ENCODE results near the gene PPP1R18.
"Not testable (repeated sequence)": the region's sequence is repeated elsewhere in the genome, so short reads cannot be mapped to it uniquely, and the experiment has no call there.

PPP1R18 gene, protein sequence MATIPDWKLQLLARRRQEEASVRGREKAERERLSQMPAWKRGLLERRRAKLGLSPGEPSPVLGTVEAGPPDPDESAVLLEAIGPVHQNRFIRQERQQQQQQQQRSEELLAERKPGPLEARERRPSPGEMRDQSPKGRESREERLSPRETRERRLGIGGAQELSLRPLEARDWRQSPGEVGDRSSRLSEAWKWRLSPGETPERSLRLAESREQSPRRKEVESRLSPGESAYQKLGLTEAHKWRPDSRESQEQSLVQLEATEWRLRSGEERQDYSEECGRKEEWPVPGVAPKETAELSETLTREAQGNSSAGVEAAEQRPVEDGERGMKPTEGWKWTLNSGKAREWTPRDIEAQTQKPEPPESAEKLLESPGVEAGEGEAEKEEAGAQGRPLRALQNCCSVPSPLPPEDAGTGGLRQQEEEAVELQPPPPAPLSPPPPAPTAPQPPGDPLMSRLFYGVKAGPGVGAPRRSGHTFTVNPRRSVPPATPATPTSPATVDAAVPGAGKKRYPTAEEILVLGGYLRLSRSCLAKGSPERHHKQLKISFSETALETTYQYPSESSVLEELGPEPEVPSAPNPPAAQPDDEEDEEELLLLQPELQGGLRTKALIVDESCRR

DNA sequence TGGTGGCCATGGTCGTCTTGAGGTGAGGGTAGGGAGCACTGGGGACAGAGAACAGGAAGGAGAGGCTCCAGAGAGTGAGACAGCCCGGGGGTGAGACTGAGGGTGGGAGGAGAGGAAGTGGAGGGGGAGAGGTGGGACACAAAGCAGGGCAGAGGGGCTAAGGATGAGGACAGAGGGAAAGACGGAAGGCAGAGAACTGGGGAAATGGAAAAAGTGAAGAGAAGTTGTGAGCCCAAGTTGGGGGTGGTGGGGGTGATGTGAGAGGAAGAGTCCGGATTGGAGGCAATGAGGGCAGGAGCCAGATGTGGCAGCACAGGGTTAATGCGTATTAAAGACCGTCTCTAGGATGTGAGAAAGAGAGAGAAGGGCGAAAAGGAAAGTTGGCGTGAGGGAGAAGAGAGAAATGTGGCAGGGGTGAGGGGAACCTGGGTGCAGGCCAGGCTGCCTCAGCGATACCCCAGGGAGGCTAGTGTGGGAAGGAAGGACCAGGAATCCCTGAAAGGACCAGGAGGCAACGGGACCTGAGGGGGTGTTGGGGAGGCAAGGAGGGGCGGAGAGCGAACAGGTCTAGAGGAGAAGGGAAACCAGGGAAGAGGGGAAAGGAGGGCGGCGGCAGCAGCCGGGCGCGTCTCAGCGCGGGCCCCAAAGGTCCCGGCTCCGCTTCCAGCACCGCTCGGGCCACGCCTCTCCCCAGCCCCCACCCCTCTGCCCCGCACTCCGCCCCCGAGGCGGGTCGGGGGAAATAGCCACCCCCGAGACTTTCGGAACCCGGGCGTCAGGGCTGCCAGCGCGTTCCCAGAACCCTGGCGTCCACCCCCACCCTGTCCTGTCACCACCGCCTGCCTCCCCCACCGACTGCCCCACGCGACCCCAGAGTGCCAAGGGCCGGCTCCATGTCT lies at the start of gene PPP1R18:
Gene PPP1R18, minus strand, starts transcription at position 637 of the 899 bp plus-strand sequence. Its CDS starts 627 bp downstream, at position 10.
- H3K4me3 ChIP-seq (ENCODE audit: low read length): peak within 1 kb of the TSS; percentile 94
- TF ChIP-seq ZNF274 (IDR thresholded peaks at IDR 0.05; ENCODE audit: low read depth, low read length): no peak

DNA sequence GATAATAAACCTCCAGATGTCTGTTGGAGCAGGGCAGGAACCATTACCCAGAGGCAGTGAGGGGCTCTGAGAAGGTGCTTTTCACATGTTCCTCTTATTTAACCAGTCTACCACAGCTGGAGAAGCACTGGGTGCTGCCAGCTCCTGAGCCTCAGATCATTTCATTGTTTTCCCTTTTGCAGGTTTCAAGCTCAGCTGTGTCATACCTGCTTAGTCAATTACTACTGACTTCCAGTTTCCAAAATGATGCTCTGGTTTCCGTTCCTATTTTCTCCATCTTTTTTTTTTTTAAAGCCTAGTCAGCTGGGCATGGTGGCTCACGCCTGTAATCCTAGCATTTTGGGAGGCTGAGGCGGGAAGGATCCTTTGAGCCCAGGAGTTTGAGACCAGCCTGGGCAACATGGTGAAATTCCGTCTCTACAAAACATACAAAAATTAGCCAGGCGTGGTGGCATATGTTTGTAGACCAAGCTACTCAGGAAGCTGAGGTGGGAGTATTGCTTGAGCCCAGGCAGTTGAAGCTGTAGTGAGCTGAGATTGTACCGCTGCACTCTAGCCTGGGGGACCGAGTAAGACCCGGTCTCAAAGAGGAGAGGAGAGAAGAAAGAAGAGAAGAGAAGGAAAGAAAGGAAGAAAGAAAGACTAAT lies 49.3 kb upstream of the PPP1R18 start:
- H3K4me3 ChIP-seq (ENCODE audit: low read length): no peak overlapping the region; the same call in 1 of the 2 replicates

DNA sequence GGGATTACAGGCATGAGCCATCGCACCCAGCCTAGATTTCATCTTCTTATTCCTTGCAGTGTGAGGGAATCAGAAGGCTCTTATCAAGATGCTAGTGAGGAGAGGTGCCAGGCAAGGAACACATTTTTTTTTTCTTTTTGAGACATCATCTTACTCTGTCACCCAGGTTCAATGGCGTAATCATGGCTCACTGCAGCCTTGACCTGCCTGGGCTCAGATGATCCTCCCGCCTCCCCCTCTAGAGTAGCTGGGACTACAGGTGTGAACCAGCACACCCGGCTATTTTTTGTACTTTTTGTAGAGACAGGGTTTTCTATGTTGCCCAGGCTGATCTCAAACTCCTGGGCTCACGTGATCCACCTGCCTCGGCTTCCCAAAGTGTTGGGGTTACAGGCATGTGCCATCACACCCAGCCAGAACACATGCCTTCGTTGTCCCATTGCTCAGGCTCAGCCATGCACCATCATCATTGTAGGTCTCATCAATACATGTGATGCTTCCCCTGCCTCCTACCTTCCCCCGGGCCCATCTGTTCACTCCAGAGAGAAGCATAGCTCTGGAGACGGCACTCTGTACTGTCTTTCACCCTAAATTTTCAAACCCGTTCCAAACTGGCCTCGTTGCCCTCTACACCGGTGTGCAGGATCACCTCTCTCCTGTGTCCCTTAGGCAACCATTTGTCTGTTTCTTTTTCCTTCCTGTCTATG lies 45.9 kb upstream of the PPP1R18 start:
- no peak overlapping the region for H3K4me3 ChIP-seq (ENCODE audit: low read length)
- TF ChIP-seq ZNF274 (IDR thresholded peaks at IDR 0.05; ENCODE audit: low read depth, low read length): no peak

More for the DNA sequence above, 49.3 kb upstream of the PPP1R18 start:
- TF ChIP-seq ZNF274 (IDR thresholded peaks at IDR 0.05; ENCODE audit: low read depth, low read length): no peak

DNA sequence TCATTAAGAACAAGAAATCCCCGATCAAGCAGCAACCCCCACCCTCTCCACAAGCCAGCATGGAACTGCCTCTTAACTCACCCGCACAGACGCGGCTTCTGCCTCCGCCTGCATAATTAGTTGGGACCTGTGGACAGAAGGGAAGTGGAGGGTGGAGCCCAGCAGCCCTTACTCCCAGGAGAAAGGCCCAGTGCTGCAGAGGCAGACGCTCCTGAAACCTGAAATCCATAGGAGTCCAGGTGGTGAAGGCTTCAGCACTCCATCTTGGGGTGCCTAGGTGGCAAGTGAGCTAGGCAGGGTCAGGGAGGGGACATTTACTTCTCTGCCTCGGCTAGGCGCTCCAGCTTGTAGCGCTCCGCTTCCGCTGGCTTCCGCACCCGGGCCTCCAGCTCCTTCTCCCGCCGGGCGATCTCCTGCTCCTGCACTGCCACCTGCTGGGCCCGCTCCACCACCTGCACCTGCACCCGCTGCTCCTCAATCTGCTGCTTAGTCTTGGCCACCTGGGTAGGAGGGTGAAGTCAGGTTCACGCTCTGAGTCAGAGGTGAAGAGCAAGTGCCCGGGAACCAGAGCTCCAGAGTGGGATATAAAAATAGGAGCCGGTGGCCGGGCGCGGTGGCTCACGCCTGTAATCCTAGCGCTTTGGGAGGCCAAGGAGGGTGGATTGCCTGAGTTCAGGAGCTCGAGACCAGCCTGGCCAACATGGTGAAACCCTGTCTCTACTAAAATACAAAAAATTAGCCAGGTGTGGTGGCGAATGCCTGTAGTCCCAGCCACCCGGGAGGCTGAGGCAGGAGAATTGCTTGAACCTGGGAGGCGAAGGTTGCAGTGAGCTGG lies 44.4 kb upstream of the PPP1R18 start:
- no peak overlapping the region for H3K4me3 ChIP-seq (ENCODE audit: low read length)
- TF ChIP-seq ZNF274 (IDR thresholded peaks at IDR 0.05; ENCODE audit: low read depth, low read length): no peak

DNA sequence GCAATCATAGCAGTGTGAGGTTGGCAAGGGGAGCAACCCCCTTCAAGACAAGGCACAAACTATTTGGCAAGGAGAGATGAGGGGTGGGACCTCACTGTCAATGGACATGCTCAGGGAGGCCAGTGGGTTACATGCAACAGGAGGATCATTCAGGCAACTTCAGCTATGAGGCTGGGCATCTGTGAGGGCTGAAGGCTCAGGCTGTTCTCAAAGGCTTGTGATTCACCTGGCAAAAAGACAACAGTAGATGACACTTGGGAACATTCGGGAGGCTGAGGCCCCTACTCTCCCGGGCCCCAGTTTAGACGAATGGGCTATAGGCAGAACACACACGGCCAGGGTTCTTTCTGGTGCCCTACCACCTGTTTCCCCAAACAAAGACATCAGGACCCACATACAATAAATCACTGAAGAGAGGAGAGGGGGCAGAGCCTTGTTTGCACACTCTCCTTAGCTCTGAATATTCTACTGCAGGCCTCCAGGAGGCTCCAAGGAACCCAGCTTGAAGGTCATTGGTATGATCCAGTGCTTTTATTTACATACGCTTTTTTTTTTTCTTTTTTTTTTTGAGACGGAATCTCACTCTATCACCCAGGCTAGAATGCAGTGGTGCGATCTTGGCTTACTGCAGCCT lies 41.6 kb upstream of the PPP1R18 start:
- no peak for TF ChIP-seq ZNF274 (IDR thresholded peaks at IDR 0.05; ENCODE audit: low read depth, low read length)
- H3K4me3 ChIP-seq (ENCODE audit: low read length): no peak overlapping the region

DNA sequence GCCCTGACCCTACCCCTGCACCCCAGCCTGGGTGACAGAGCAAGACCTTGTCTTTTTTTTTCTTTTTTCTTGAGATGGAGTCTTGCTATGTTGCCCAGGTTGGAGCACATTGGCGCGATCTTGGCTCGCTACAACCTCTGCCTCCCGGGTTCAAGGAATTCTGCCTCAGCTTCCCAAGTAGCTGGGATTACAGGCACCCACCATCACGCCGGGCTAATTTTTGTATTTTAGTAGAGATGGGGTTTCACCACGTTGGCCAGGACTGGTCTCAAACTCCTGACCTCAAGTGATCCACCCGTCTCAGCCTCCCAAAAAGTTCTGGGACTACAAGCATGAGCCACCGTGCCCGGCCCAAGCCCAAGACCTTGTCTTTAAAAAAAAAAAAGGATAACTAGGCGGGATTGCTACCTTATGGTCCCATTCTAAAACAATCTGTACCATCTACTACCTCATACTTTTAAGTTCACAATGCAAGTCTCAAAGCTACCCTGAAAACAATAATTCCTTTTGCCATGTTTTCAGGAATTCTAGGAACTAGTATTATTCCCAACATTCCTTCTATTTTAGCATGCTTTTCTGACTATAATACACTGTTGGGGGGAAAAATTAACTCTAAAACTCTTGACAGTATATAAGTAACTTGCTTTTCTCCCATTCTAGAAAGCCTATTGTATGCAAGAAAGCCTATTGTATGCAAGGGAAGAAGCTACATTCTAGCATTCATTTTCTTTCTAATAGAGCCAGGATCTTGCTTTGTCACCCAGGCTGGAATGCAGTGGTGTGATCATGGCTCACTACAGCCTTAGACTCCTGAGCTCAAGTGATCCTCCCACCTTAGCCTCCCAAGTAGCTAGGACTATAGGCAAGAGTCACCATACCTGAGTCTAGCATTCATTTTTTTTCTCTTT lies 40.3 kb upstream of the PPP1R18 start:
- TF ChIP-seq ZNF274 (IDR thresholded peaks at IDR 0.05; ENCODE audit: low read depth, low read length): no peak

DNA sequence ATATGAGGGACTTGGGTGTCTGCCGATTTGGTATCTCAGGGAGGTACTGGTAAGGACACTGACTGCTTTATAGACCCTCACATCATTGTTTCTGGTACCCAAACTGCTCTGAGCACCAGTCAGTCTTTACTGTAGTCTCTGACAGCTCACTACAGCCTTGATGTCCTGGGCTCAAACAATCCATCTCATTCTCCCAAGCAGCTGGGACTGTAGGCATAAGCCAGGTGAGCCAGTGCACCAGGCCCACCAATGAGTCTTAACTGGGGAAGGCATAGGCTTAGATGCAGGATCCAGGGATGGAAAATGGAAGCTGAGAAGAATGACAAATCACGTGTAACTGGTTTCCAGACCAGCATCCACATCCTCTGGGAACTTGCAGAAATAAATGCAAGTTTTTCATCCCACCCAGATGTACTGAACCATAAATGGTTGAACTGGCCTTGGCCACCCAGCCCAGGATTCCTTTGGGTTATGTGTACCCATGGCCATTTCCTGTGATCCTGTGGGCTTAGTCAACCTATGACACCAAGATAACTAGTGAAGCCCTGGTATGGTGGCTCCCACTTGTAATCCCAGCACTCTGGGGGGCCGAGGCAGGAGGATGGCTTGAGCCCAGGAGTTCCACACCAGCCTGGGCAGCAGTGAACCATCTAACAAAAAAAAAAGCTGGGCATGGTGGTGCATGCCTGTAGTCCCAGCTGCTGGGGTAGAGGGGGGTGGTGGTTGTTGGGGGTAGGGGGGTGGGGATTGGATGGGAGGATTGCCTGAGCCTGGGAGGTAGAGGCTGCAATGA lies 39.5 kb upstream of the PPP1R18 start:
- no peak overlapping the region for H3K4me3 ChIP-seq (ENCODE audit: low read length)
- TF ChIP-seq ZNF274 (IDR thresholded peaks at IDR 0.05; ENCODE audit: low read depth, low read length): no peak

More for the DNA sequence above, 40.3 kb upstream of the PPP1R18 start:
- H3K4me3 ChIP-seq (ENCODE audit: low read length): no peak overlapping the region

DNA sequence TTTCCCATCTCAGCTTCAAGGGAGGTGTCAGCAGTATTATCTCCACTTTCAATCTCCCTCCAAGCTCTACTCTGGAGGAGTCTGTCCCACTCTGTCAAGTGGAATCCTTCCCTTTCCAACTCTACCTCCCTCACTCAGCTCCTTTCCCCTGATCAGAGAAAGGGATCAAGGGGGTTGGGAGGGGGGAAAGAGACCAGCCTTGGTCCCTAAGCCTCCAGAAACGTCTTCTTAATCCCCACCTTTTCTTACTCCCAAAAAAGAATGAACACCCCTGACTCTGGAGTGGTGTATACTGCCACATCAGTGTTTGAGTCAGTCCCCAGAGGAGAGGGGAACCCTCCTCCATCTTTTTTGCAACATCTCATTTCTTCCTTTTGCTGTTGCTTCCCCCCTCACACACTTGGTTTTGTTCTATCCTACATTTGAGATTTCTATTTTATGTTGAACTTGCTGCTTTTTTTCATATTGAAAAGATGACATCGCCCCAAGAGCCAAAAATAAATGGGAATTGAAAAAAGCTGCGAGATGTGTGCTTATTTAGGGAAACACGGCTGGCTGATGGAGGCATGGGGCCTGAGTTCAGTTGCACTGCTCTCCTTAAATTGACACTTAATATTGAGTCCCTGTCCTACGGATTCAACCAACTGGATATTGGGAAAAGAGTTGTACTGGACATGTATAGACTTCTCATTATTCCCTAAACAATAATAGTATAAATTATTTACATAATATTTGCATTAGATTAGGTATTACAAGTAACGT lies 38.6 kb upstream of the PPP1R18 start:
- no peak for TF ChIP-seq ZNF274 (IDR thresholded peaks at IDR 0.05; ENCODE audit: low read depth, low read length)
- no peak overlapping the region for H3K4me3 ChIP-seq (ENCODE audit: low read length)

DNA sequence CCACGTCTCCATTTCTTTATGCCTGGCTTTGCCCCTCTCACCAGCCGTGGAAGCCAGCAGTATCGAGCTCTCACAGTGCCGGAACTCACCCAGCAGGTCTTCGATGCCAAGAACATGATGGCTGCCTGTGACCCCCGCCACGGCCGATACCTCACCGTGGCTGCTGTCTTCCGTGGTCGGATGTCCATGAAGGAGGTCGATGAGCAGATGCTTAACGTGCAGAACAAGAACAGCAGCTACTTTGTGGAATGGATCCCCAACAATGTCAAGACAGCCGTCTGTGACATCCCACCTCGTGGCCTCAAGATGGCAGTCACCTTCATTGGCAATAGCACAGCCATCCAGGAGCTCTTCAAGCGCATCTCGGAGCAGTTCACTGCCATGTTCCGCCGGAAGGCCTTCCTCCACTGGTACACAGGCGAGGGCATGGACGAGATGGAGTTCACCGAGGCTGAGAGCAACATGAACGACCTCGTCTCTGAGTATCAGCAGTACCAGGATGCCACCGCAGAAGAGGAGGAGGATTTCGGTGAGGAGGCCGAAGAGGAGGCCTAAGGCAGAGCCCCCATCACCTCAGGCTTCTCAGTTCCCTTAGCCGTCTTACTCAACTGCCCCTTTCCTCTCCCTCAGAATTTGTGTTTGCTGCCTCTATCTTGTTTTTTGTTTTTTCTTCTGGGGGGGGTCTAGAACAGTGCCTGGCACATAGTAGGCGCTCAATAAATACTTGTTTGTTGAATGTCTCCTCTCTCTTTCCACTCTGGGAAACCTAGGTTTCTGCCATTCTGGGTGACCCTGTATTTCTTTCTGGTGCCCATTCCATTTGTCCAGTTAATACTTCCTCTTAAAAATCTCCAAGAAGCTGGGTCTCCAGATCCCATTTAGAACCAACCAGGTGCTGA lies 37.6 kb upstream of the PPP1R18 start:
- H3K4me3 ChIP-seq (ENCODE audit: low read length): not testable (repeated sequence)

DNA sequence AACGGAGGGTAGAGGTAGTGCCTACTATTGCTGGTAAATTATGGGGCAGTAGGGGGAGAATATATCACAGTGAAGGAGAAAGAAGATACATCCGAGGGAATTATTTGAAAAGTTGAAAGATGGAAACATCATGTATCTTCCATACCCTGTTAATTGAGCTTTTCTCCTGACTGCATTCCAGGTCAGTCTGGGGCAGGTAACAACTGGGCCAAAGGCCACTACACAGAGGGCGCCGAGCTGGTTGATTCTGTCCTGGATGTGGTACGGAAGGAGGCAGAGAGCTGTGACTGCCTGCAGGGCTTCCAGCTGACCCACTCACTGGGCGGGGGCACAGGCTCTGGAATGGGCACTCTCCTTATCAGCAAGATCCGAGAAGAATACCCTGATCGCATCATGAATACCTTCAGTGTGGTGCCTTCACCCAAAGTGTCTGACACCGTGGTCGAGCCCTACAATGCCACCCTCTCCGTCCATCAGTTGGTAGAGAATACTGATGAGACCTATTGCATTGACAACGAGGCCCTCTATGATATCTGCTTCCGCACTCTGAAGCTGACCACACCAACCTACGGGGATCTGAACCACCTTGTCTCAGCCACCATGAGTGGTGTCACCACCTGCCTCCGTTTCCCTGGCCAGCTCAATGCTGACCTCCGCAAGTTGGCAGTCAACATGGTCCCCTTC lies 36.9 kb upstream of the PPP1R18 start:
- peak overlapping the region; percentile 86; the same call in 1 of the 2 replicates for H3K4me3 ChIP-seq (ENCODE audit: low read length)
